ENCODE data around the gene NPHP3.

The NPHP3 gene

DNA sequence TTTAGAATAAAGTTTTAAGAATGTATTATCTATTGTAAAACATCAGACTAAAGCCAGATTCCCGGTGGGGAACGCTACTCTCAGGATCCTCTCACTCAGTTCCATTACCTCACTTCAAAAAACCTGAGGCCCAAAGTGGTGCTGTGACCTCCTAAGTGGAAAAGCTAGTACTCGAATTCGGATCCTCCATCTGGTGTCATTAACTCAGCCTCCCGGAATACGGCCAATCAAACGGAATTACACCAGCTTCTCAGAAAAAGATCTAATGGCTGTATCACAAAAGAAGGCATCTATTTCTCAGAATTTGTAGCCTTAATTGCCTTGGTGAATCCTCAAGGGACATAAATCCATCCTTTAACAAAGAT lies 63.2 kb downstream of the NPHP3 start (continued):
- TF ChIP-seq, protein P1, sequence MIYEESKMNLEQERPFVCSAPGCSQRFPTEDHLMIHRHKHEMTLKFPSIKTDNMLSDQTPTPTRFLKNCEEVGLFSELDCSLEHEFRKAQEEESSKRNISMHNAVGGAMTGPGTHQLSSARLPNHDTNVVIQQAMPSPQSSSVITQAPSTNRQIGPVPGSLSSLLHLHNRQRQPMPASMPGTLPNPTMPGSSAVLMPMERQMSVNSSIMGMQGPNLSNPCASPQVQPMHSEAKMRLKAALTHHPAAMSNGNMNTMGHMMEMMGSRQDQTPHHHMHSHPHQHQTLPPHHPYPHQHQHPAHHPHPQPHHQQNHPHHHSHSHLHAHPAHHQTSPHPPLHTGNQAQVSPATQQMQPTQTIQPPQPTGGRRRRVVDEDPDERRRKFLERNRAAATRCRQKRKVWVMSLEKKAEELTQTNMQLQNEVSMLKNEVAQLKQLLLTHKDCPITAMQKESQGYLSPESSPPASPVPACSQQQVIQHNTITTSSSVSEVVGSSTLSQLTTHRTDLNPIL (CRISPR knock-in tag; IDR thresholded peaks at IDR 0.05; ENCODE audit: low read depth) = no peak
- TF ChIP-seq, protein P2, sequence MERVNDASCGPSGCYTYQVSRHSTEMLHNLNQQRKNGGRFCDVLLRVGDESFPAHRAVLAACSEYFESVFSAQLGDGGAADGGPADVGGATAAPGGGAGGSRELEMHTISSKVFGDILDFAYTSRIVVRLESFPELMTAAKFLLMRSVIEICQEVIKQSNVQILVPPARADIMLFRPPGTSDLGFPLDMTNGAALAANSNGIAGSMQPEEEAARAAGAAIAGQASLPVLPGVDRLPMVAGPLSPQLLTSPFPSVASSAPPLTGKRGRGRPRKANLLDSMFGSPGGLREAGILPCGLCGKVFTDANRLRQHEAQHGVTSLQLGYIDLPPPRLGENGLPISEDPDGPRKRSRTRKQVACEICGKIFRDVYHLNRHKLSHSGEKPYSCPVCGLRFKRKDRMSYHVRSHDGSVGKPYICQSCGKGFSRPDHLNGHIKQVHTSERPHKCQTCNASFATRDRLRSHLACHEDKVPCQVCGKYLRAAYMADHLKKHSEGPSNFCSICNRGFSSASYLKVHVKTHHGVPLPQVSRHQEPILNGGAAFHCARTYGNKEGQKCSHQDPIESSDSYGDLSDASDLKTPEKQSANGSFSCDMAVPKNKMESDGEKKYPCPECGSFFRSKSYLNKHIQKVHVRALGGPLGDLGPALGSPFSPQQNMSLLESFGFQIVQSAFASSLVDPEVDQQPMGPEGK (CRISPR knock-in tag; IDR thresholded peaks at IDR 0.05; ENCODE audit: borderline replicate concordance) = no peak
- no peak for TF ChIP-seq ZFP3 (CRISPR knock-in tag; IDR thresholded peaks at IDR 0.05)

DNA sequence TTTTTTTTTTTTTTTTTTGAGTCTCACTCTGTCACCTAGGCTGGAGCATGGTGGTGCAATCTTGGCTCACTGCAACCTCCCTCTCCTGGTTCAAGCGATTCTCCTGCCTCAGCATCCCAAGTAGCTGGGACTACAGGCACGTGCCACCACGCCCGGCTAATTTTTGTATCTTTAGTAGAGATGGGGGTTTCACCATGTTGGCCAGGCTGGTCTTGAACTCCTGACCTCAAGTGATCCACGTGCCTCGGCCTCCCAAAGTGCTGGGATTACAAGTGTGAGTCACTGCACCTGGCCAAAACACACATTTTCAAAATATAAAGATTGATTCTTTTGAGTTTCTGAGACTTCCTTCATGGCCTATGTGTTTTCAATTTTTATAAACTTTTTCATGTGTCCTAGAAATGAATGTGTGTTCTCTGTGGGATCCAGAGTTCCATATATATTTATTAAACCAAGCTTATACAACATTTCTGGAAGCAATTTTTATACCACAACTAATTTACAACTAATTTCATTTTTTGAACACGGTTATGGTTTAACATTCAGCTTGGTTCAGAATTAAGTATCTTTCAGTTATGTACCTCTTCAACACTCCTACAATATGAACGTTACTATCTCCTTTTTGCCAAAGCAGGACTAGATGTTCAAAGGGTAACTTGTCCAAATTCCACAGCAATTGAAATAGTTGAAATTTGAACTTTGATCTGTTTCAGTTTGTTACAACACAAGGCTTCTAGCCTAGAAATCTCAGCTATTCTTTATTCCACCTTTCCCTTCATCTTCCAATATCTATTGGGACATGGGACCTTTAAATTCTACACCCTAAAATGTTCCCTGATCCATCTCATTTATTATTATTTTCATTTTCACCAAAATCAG lies 64.1 kb downstream of the NPHP3 start:
- ATAC-seq = no peak
- TF ChIP-seq TCF4 (CRISPR knock-in tag; IDR thresholded peaks at IDR 0.05; ENCODE audit: borderline replicate concordance) (no peak), OSR1 (CRISPR knock-in tag; IDR thresholded peaks at IDR 0.05) (no peak), ZFP3 (CRISPR knock-in tag; IDR thresholded peaks at IDR 0.05) (no peak), PPARA (CRISPR knock-in tag; IDR thresholded peaks at IDR 0.05; ENCODE audit: borderline replicate concordance) (no peak), SNAI2 (CRISPR knock-in tag; IDR thresholded peaks at IDR 0.05) (no peak)

DNA sequence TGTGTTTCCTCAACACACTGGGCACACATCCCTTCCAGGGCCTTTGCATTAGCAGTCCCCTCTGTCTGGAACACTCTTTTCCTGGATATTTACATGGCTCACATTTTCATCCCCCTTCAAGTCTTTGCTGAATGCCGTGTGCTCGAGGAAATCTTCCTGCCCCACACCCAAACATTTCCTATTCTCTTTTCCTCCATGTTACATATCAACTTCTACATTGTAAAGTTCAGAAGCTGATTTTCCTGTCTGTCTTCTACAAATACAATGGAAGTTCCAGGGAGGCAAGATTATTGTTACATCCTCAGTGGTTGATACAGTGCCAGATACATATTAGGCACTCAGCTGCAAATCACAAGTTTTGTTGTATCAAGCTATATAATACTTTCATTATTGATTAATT lies 66.7 kb downstream of the NPHP3 start:
- TF ChIP-seq CSDC2 (CRISPR knock-in tag; IDR thresholded peaks at IDR 0.05) = no peak
- no peak for TF ChIP-seq GLIS3 (CRISPR knock-in tag; IDR thresholded peaks at IDR 0.05)
- TF ChIP-seq TCF4 (CRISPR knock-in tag; IDR thresholded peaks at IDR 0.05; ENCODE audit: borderline replicate concordance) = no peak
- TF ChIP-seq, protein P2 (CRISPR knock-in tag; IDR thresholded peaks at IDR 0.05; ENCODE audit: borderline replicate concordance) = no peak
- TF ChIP-seq ZC3H10 (CRISPR knock-in tag; IDR thresholded peaks at IDR 0.05) = no peak
- TF ChIP-seq ZNF565 (CRISPR knock-in tag; conservative IDR thresholded peaks at IDR 0.05; ENCODE audit: low read depth) = no peak
- TF ChIP-seq ESRRG (CRISPR knock-in tag; IDR thresholded peaks at IDR 0.05) = no peak
- TF ChIP-seq ZNF8 (CRISPR knock-in tag; IDR thresholded peaks at IDR 0.05) = no peak
- TF ChIP-seq, protein P3, sequence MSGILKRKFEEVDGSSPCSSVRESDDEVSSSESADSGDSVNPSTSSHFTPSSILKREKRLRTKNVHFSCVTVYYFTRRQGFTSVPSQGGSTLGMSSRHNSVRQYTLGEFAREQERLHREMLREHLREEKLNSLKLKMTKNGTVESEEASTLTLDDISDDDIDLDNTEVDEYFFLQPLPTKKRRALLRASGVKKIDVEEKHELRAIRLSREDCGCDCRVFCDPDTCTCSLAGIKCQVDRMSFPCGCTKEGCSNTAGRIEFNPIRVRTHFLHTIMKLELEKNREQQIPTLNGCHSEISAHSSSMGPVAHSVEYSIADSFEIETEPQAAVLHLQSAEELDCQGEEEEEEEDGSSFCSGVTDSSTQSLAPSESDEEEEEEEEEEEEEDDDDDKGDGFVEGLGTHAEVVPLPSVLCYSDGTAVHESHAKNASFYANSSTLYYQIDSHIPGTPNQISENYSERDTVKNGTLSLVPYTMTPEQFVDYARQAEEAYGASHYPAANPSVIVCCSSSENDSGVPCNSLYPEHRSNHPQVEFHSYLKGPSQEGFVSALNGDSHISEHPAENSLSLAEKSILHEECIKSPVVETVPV (CRISPR knock-in tag; IDR thresholded peaks at IDR 0.05) = no peak
- TF ChIP-seq, protein P4, sequence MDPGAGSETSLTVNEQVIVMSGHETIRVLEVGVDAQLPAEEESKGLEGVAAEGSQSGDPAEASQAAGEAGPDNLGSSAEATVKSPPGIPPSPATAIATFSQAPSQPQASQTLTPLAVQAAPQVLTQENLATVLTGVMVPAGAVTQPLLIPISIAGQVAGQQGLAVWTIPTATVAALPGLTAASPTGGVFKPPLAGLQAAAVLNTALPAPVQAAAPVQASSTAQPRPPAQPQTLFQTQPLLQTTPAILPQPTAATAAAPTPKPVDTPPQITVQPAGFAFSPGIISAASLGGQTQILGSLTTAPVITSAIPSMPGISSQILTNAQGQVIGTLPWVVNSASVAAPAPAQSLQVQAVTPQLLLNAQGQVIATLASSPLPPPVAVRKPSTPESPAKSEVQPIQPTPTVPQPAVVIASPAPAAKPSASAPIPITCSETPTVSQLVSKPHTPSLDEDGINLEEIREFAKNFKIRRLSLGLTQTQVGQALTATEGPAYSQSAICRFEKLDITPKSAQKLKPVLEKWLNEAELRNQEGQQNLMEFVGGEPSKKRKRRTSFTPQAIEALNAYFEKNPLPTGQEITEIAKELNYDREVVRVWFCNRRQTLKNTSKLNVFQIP (CRISPR knock-in tag; IDR thresholded peaks at IDR 0.05; ENCODE audit: borderline replicate concordance, low read depth) = no peak
- no peak for TF ChIP-seq ZNF70 (CRISPR knock-in tag; IDR thresholded peaks at IDR 0.05)
- TF ChIP-seq OSR1 (CRISPR knock-in tag; IDR thresholded peaks at IDR 0.05) = no peak
- no peak for TF ChIP-seq ZFP3 (CRISPR knock-in tag; IDR thresholded peaks at IDR 0.05)
- TF ChIP-seq BACH2 (CRISPR knock-in tag; IDR thresholded peaks at IDR 0.05; ENCODE audit: borderline replicate concordance) = no peak
- no peak for TF ChIP-seq RARB (CRISPR knock-in tag; IDR thresholded peaks at IDR 0.05)
- TF ChIP-seq, protein P1 (CRISPR knock-in tag; IDR thresholded peaks at IDR 0.05; ENCODE audit: low read depth) = no peak
- no peak for TF ChIP-seq TOX (CRISPR knock-in tag; IDR thresholded peaks at IDR 0.05; ENCODE audit: borderline replicate concordance)
- TF ChIP-seq ISL1 (CRISPR knock-in tag; IDR thresholded peaks at IDR 0.05) = no peak
- TF ChIP-seq ARNTL (CRISPR knock-in tag; IDR thresholded peaks at IDR 0.05; ENCODE audit: borderline replicate concordance, low read depth) = no peak
- ATAC-seq = no peak

Measured in SK-N-SH treated with all-trans-retinoic acid at 6 μM for 48 hours (cell line).